GM19324 (cell line): ENCODE measurements around the gene STAMBP.

Experiments
- ATAC-seq: cut with Tn5 transposase; IDR thresholded peaks from one replicate; pipeline ENCODE4 v1.9.1; 2021; ENCODE audit warnings: mild to moderate bottlenecking, moderate library complexity; ENCODE audit not compliant: unreplicated experiment, low FRiP score

Gene STAMBP

DNA sequence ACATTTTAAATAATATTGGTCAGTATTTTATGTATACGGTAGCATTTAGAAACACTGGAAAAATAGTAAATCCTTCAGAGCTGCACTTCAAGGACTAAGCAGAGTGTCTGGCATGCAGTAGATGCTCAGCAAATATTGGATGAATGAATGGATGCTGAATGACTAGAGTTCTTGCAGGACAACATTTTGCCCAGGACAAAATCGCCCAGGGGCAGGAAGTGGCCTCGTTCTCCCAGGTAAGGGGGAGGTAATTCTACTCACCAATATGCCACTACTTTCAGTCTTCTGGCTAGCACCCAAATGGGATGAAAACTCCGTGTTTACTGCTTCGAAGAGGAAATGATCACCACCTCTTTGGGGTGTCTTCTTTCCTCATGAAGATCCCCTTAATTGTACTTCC, 93.9 kb downstream of the STAMBP start:
- ATAC-seq: no peak
